Suprapubic skin (tissue), 4 donors: ENCODE results near the gene POP5.

Experiments
- EP300 ChIP-seq: sonication (generic); formaldehyde crosslinking; IDR thresholded peaks from one replicate; pipeline ENCODE4 v1.6.1; 2017; ENCODE audit warnings: antibody characterized with exemption
- POLR2A ChIP-seq, 2 donors: fragments of 450-650 bp; IDR thresholded peaks; one replicate each; pipeline ENCODE4 v1.6.1; 2017; ENCODE audit warnings: antibody characterized with exemption in 2 of 2, mild to moderate bottlenecking in 2 of 2, moderate library complexity in 2 of 2
- POLR2AphosphoS5 ChIP-seq, 3 donors: sonication (generic); formaldehyde crosslinking; IDR thresholded peaks; one replicate each; pipeline ENCODE4 v1.6.1; 2017; ENCODE audit warnings: antibody characterized with exemption in 3 of 3
- TF ChIP-seq, protein P1 (sequence below), 2 donors: fragments of 200-600 bp in 1 of 2; fragments of 450-650 bp in 1 of 2; sonication (generic) in 1 of 2; IDR thresholded peaks; one replicate each; pipeline ENCODE4 v1.5.1; 2016 to 2019; ENCODE audit warnings: antibody characterized with exemption in 2 of 2, mild to moderate bottlenecking in 1 of 2, moderate library complexity in 1 of 2

DNA sequence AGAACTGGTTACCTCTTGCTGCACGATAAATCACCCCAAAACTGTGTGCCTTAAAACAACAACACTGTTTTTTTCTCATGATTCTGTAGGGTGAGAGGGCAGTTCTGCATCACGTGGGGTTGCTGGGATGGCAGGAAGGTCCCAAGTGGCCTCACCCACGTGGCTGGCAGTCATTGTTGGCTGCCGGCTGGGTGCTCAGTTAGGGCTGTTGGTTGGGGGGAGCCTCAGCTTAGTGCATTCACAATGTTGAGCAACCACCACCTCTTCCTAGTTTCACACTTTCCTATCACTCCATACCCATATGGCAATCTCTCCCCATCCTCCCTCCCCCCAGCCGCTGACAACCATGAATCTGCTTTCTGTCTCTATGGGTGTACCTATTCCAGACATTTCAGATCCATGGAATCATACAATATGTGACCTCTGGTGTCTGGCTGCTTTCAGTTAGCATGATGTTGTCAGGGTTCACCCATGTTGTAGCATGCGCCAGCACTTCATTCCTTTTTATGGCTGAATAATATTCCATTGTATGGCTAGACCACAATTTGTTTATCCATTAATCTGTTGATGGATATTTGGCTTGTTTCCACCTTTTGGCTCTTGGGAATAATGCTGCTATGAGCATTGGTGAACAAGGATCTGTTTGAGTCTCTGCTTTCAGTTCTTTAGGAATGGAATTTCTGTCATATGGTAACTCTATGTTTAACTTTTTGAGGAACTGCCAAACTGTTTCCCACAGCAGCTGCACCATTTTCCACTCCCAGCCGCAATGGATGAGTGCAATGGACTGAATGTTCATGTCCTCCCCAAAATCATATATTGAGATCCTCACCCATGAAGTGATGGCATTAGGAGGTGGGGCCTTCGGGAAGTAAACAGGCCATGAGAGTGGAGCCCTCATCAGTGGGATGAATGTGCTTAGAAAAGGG, 11.2 kb upstream of the POP5 start:
- TF ChIP-seq, protein P1, sequence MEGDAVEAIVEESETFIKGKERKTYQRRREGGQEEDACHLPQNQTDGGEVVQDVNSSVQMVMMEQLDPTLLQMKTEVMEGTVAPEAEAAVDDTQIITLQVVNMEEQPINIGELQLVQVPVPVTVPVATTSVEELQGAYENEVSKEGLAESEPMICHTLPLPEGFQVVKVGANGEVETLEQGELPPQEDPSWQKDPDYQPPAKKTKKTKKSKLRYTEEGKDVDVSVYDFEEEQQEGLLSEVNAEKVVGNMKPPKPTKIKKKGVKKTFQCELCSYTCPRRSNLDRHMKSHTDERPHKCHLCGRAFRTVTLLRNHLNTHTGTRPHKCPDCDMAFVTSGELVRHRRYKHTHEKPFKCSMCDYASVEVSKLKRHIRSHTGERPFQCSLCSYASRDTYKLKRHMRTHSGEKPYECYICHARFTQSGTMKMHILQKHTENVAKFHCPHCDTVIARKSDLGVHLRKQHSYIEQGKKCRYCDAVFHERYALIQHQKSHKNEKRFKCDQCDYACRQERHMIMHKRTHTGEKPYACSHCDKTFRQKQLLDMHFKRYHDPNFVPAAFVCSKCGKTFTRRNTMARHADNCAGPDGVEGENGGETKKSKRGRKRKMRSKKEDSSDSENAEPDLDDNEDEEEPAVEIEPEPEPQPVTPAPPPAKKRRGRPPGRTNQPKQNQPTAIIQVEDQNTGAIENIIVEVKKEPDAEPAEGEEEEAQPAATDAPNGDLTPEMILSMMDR (IDR thresholded peaks at IDR 0.05), result no peak
- no peak for TF ChIP-seq POLR2AphosphoS5 (IDR thresholded peaks at IDR 0.05)
- no peak for TF ChIP-seq POLR2A (IDR thresholded peaks at IDR 0.05)
- TF ChIP-seq EP300, result no peak
